Fibroblast of lung (primary cell): ENCODE data around the gene NINJ2. TPM values are rescaled to one million over a fixed set of nuclear protein-coding genes. Genes with fewer than 3 reads are reported as not detected.

Experiments
- DNase-seq, 2 donors: peaks; one replicate each; pipeline versions ENCODE4 v3.0.0 to v3.0.0-alpha.2; 2010; ENCODE audit warnings: low read depth in 2 of 2
- H2AFZ ChIP-seq: 2 replicates; pipeline ENCODE4 v1.5.1; 2012; ENCODE audit warnings: low read length, control low read depth, inconsistent platforms
- H3K27ac ChIP-seq: 2 replicates; pipeline ENCODE4 v1.5.1; 2011; ENCODE audit warnings: low read length, control low read depth; ENCODE audit not compliant: insufficient read depth
- H3K27me3 ChIP-seq: 2 replicates; pipeline ENCODE4 v1.5.1; 2011; ENCODE audit warnings: mild to moderate bottlenecking, low read length; ENCODE audit not compliant: control insufficient read depth, insufficient read depth
- H3K36me3 ChIP-seq: 2 replicates; pipeline ENCODE4 v1.5.1; 2011; ENCODE audit warnings: low read length; ENCODE audit not compliant: control insufficient read depth, insufficient read depth
- H3K4me1 ChIP-seq: 2 replicates; pipeline ENCODE4 v1.5.1; 2011; ENCODE audit warnings: low read length; ENCODE audit not compliant: control insufficient read depth, insufficient read depth; ENCODE audit errors: extremely low read depth
- H3K4me2 ChIP-seq: 2 replicates; pipeline ENCODE4 v1.5.1; 2011; ENCODE audit warnings: low read length, control low read depth; ENCODE audit not compliant: insufficient read depth; ENCODE audit errors: extremely low read depth
- H3K4me3 ChIP-seq, 4 experiments: fragments of 200-600 bp in 1 of 4; sonication (generic) in 1 of 4; replicated peaks in 1 of 4; 2 replicates each; pipeline ENCODE4 v1.5.1; 2011 to 2016; ENCODE audit warnings: low read length in 4 of 4, low read depth in 3 of 4, mild to moderate bottlenecking in 3 of 4, control low read depth in 2 of 4, inconsistent platforms in 1 of 4, mixed read lengths in 1 of 4; ENCODE audit not compliant: insufficient read depth in 1 of 4; ENCODE audit errors: control extremely low read depth in 1 of 4
- H3K79me2 ChIP-seq: 2 replicates; pipeline ENCODE4 v1.5.1; 2012; ENCODE audit warnings: mild to moderate bottlenecking, low read length, inconsistent platforms; ENCODE audit not compliant: control insufficient read depth, insufficient read depth
- H3K9ac ChIP-seq: 2 replicates; pipeline ENCODE4 v1.5.1; 2011; ENCODE audit warnings: mild to moderate bottlenecking, low read length, control low read depth; ENCODE audit not compliant: insufficient read depth
- H3K9me3 ChIP-seq: 2 replicates; pipeline ENCODE4 v1.5.1; 2012; ENCODE audit warnings: low read depth, low read length; ENCODE audit not compliant: control insufficient read depth, insufficient read depth
- H4K20me1 ChIP-seq: 2 replicates; pipeline ENCODE4 v1.5.1; 2011; ENCODE audit warnings: low read length; ENCODE audit not compliant: control insufficient read depth, insufficient read depth; ENCODE audit errors: extremely low read depth
- EZH2 ChIP-seq: IDR thresholded peaks from 2 replicates; pipeline ENCODE4 v1.5.1; 2012; ENCODE audit warnings: low read length, control low read depth, mild to moderate bottlenecking; ENCODE audit errors: missing control alignments
- polyA plus RNA-seq, 2 donors: library from polyadenylated mRNA; depleted of rRNA in 1 of 2; stranded (reverse) in 1 of 2; unstranded in 1 of 2; fragments of >200 nt; gene quantifications; 2 replicates each; pipeline ENCODE4 v1.2.1, GENCODE V29; 2011 to 2012; ENCODE audit warnings: missing spikeins in 1 of 2
- total RNA-seq: library from RNA; depleted of rRNA; stranded (reverse); fragments of >200 nt; gene quantifications from 2 replicates; pipeline ENCODE4 v1.2.1, GENCODE V29; 2014
- TF ChIP-seq, protein P1 (sequence below), 2 donors: IDR thresholded peaks in 1 of 2; conservative IDR thresholded peaks in 1 of 2; 1 replicate in 1 of 2; 2 replicates in 1 of 2; pipeline ENCODE4 v1.5.1; 2011 to 2012; ENCODE audit warnings: low read length in 2 of 2, control low read depth in 1 of 2, inconsistent platforms in 1 of 2, low read depth in 1 of 2, mild to moderate bottlenecking in 1 of 2

Gene NINJ2
- total and polyA plus RNA-seq, 2 donors (not counting 1 experiment from before 2014, with no cell fraction given): 0.35 to 0.66 TPM

DNA sequence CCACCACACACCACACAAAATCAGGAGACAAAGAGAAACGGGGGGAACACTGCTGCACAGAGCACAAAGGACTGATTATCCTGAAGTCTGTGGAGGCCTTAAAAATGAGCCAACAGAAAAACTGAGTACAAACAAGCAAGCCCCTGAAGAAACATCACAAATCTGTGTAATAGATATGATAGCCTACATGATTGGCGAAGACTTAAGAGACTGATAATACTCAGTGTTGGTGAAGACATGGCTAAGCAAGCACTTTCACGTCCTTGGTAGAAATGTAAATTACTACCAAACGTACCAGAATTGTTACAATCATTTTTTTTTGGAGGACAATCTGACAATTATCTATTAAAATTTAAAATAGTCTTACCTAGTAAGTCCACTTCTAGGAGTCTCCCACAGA lies 74.6 kb downstream of the NINJ2 start:
- no peaks in the 10 kb centered on the region for H3K36me3 ChIP-seq
- DNase-seq: no peak
- H3K4me2 ChIP-seq: no peak overlapping the region
- no peaks in the 10 kb centered on the region for H3K4me1 ChIP-seq
- no peaks in the 10 kb centered on the region for H3K9me3 ChIP-seq
- no peak overlapping the region for H3K9ac ChIP-seq
- no peak overlapping the region for H3K27ac ChIP-seq
- no peak for TF ChIP-seq EZH2
- TF ChIP-seq, protein P1, sequence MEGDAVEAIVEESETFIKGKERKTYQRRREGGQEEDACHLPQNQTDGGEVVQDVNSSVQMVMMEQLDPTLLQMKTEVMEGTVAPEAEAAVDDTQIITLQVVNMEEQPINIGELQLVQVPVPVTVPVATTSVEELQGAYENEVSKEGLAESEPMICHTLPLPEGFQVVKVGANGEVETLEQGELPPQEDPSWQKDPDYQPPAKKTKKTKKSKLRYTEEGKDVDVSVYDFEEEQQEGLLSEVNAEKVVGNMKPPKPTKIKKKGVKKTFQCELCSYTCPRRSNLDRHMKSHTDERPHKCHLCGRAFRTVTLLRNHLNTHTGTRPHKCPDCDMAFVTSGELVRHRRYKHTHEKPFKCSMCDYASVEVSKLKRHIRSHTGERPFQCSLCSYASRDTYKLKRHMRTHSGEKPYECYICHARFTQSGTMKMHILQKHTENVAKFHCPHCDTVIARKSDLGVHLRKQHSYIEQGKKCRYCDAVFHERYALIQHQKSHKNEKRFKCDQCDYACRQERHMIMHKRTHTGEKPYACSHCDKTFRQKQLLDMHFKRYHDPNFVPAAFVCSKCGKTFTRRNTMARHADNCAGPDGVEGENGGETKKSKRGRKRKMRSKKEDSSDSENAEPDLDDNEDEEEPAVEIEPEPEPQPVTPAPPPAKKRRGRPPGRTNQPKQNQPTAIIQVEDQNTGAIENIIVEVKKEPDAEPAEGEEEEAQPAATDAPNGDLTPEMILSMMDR (conservative IDR thresholded peaks at IDR 0.05 in 1 of 2, IDR thresholded peaks at IDR 0.05 in 1 of 2; ENCODE audit: low read depth in 1 of 2, low read length in 2 of 2): no peak
- no peaks in the 10 kb centered on the region for H3K79me2 ChIP-seq
- no peak overlapping the region for H3K4me3 ChIP-seq
- no peaks in the 10 kb centered on the region for H4K20me1 ChIP-seq
- peaks cover 6% of the 10 kb centered on the region for H3K27me3 ChIP-seq
- no peak overlapping the region for H2AFZ ChIP-seq

DNA sequence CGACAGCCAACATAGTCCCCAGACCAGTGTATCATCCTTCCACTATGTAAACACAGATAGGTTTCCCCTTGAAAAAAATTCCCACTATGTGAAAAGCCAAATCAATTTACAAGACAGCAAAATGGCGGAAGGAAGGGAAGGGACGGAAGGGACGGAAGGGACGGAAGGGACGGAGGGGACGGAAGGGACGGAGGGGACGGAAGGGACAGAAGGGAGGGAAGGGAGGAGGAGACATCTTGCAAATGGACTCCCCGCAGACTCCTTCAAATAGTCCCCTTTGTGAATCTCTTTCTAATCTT lies 75.3 kb downstream of the NINJ2 start:
- Histone ChIP-seq H3K4me3 (no peak overlapping the region), H3K27ac (no peak overlapping the region), H2AFZ (no peak overlapping the region), H4K20me1 (no peaks in the 10 kb centered on the region), H3K4me1 (no peaks in the 10 kb centered on the region), H3K79me2 (no peaks in the 10 kb centered on the region), H3K4me2 (no peak overlapping the region), H3K9me3 (no peaks in the 10 kb centered on the region), H3K36me3 (no peaks in the 10 kb centered on the region), H3K9ac (no peak overlapping the region), H3K27me3 (peaks cover 6% of the 10 kb centered on the region)
- no peak for TF ChIP-seq EZH2
- TF ChIP-seq, protein P1 (conservative IDR thresholded peaks at IDR 0.05 in 1 of 2, IDR thresholded peaks at IDR 0.05 in 1 of 2; ENCODE audit: low read depth in 1 of 2, low read length in 2 of 2): no peak
- no peak for DNase-seq

DNA sequence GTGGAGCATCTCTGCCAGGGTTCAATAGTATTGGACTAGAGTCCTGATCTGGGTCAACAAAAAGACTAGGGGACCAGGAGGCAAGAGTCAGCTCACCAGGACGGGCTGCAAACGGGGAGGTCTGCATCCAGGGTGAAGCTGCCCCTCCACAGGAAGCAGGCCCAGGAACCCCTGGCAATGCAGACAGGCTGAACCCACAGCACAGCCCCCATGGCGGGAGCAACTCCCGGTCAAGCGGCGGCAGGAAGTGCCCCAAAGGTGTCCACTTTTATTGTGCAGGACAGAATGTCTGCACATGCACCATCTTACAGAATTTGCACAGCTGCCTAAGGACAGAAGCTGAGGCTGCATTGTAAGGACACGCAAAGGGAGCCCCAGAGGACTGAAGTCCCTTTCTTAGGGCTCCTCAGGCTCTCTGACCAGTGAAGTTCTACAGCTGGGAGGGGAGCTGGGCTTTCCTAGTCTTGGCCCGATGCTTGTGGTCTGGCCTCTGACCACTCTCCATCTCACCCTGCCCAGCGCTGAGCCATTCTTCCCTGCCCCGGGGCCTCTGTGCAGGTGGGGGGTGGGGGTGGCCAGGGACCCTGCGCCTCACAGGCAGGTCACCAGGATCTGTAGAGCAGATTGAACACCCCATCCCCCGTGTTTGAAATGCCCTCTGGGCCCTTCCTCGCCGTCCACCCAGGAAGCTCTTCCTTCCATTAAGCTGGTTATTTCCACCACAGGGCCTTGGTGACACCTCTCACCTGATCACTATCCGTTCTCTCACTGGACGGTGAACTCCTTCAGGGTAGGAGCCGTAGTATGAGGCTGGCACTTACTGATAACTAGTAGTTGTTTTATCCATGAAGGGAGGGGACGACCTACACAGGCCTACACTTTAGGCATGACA lies 75.9 kb downstream of the NINJ2 start:
- Histone ChIP-seq H3K4me2 (no peak overlapping the region), H3K4me3 (no peak overlapping the region), H3K36me3 (no peaks in the 10 kb centered on the region), H3K9ac (no peak overlapping the region), H3K27ac (no peak overlapping the region), H3K79me2 (no peaks in the 10 kb centered on the region), H3K9me3 (no peaks in the 10 kb centered on the region), H4K20me1 (no peaks in the 10 kb centered on the region), H3K4me1 (no peaks in the 10 kb centered on the region), H3K27me3 (peaks cover 6% of the 10 kb centered on the region), H2AFZ (no peak overlapping the region)
- no peak for DNase-seq
- TF ChIP-seq EZH2: no peak
- TF ChIP-seq, protein P1 (conservative IDR thresholded peaks at IDR 0.05 in 1 of 2, IDR thresholded peaks at IDR 0.05 in 1 of 2; ENCODE audit: low read depth in 1 of 2, low read length in 2 of 2): no peak
